Esophagus muscularis mucosa (tissue), 3 donors: ENCODE results near the gene FAM120B.

ENCODE experiments used
- CTCF ChIP-seq, 3 experiments: fragments of 200-600 bp in 2 of 3; fragments of 450-650 bp in 1 of 3; sonication (generic) in 2 of 3; IDR thresholded peaks; one replicate each; pipeline ENCODE4 v1.5.1; 2017 to 2019; ENCODE audit warnings: antibody characterized with exemption in 3 of 3, mild to moderate bottlenecking in 2 of 3, moderate library complexity in 1 of 3
- POLR2A ChIP-seq: fragments of 450-650 bp; IDR thresholded peaks from one replicate; pipeline ENCODE4 v1.6.1; 2017; ENCODE audit warnings: antibody characterized with exemption, moderate library complexity, mild to moderate bottlenecking, low read depth

DNA sequence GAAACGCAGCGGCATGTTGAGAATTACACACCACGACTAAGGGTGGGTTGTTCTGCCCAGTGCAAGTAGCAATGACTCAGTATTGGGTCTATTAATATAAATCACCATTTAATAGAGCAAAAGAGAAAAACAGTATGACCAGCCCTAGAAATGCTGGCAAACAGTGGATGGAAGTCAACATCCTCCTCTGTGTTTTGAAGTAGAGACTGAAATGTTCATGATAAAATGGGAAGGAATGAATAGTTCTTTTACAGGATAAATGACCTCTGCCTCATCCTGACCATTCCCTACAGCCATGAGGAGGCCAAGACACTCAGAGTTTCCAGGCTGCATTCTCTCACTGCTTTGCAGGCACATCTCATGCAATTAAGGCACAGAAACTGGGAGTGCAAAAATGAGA is 134.8 kb downstream of the FAM120B start:
- no peak for TF ChIP-seq CTCF (IDR thresholded peaks at IDR 0.05)
- TF ChIP-seq POLR2A = no peak
